GM12873 (cell line): ENCODE data around the gene LTC4S.

Experiments
- TF ChIP-seq, protein P1 (sequence below): IDR thresholded peaks from 2 replicates; pipeline ENCODE4 v1.5.1; 2012; ENCODE audit warnings: low read depth, mild to moderate bottlenecking, moderate library complexity, low read length, control low read depth; ENCODE audit not compliant: insufficient read depth; ENCODE audit errors: missing control alignments

LTC4S gene

DNA sequence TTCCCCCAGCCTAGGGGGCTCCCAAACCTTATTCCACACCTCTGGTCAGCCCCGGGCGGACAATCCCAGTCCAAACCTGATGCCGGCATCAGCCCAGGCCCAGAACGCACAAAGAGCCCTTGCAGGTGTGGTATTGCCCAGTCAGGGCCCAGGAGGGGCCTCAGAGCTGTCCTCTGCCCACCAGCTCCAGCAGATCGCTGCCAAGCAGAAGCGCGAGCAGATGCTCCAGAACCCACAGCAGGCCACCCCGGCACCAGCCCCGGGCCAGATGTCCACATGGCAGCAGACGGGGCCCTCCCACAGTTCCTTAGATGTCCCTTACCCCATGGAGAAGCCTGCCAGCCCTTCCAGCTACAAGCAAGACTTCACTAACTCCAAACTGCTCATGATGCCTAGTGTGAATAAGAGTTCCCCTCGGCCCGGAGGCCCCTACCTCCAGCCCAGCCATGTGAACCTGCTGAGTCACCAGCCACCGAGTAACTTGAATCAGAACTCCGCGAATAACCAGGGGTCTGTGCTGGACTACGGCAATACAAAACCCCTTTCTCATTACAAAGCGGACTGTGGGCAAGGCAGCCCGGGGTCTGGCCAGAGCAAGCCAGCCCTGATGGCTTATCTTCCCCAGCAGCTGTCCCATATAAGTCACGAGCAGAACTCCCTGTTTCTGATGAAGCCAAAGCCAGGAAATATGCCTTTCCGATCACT lies 27.6 kb upstream of the LTC4S start:
- TF ChIP-seq, protein P1, sequence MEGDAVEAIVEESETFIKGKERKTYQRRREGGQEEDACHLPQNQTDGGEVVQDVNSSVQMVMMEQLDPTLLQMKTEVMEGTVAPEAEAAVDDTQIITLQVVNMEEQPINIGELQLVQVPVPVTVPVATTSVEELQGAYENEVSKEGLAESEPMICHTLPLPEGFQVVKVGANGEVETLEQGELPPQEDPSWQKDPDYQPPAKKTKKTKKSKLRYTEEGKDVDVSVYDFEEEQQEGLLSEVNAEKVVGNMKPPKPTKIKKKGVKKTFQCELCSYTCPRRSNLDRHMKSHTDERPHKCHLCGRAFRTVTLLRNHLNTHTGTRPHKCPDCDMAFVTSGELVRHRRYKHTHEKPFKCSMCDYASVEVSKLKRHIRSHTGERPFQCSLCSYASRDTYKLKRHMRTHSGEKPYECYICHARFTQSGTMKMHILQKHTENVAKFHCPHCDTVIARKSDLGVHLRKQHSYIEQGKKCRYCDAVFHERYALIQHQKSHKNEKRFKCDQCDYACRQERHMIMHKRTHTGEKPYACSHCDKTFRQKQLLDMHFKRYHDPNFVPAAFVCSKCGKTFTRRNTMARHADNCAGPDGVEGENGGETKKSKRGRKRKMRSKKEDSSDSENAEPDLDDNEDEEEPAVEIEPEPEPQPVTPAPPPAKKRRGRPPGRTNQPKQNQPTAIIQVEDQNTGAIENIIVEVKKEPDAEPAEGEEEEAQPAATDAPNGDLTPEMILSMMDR = no peak

DNA sequence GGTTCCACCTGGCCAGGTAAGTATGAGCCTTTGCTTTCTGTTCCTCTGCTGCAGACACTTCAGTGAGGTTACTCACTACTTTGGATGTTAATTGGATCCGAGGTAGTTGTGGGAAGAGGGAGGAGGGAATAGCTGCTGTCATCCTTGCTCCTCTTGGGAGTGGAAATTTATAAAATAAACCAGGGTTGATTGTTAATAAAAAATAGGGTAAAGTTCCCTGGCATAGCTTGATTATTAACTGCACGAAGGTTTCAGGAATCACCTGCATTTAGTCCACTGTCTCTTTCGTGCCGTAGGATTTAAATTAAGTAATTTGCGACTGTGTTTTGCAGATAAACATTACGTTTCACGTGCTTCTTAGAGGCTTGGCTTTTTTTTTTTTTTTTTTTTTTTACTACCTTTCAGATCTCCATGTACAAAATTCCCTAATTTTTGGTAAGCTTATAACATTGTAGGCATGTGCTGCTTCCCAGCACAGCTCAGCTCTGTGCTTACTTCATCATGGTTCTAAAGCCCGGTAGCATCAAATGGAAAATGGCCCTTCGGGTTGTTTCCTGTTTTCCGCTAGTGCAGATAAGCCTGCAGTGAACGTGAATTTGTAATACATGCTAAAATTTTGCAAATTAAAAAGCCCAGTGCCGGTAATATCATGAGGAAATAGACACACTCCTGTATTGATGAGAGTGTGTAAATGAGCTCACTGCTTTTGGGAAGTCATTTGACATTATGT lies 26.9 kb upstream of the LTC4S start:
- TF ChIP-seq, protein P1 = no peak

DNA sequence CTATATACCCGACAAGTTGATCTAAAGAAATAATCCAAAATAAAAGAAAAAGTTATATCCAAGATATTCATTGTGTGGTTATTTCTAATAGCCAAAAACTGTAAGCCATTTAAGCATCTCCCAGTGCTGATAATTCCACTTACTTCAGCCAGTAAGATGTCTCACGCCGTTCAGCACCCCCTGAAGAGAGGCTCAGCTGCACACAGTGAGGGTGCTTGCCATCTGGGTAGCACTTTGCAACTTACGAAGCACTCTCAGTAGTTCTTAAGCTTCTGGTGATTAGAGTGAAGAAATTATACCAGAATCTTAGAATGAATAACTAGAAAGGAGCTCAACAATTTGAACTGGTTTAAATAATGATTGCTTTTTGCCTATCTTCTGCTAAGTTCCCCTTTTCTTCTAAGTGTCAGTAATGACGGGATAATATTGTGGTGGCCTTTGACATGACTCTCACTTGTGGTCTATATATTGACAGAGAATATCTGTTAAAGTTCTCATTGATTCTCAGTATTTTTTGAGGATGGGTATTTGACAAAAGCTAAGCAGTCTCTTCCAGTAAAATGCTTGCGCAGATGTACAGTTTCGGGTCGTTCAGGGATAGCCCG lies 26.2 kb upstream of the LTC4S start:
- TF ChIP-seq, protein P1 = no peak

DNA sequence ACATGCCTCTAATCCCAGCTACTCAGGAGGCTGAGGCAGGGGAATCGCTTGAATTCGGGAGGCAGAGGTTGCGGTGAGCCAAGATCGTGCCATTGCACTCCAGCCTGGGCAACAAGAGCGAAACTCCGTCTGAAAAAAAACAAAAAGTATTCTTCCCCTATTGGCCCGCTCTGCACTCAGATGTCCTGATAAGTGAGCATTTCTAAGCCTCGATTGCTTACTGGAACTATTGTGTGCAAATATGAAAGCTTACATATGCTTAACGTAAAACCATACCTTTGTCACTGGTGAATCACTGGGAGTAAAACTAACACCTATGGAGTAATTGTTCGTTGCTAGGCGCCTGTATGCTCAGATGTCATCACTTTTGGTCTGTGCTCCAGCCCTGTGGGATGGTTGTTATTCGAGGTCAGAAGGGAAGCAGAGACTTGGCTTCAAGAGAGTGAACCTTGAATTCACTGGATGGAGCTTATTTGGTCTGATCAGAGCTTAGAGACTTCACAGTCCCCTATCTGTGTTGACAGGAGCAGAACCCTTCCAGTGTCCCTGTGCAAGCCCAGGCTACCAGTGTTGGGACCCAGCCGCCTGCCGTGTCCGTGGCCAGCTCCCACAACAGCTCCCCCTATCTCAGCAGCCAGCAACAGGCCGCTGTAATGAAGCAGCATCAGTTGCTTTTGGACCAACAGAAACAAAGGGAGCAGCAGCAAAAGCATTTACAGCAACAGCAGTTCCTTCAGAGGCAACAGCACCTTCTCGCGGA lies 25.3 kb upstream of the LTC4S start:
- TF ChIP-seq, protein P1 = no peak

DNA sequence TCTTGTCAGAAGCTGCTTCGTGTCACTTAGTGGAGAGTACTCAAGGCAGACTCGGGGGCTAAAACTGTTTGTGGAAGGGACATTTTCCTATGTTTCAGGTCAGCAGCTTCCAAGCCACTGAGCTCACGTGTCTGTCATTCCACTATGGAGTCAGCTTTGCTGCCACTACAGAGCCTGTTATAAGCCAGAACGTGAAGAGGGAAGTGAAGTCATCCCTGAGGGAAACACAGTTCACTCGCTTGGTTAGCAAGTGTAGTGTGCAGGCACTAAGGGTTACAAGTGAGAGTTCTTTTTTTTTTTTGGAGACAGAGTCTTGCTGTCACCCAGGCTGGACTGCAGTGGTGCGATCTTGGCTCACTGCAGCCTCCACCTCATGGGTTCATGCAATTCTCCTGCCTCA lies 24.5 kb upstream of the LTC4S start:
- TF ChIP-seq, protein P1 = no peak

DNA sequence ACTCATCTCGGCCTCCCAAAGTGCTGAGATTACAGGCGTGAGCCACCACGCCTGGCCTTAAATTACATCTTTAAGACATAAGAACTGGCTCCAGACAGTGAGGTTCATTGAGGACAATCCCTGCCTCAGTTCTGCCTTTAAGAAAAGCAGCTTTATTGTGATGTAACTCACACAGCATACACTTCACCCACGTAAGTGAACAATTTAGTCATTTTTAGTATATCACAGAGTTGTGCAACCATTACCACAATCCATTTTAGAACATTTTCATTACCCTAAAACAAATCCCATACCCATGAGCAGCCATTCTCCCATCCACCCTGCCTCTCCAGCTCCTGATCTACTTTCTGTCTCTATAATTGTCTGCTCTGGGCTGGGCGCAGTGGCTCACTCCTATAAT lies 24.0 kb upstream of the LTC4S start:
- TF ChIP-seq, protein P1 = no peak
